Measurements from ENCODE around the gene TPGS2.

TPGS2 gene

GRCh38 chr18:36828157-36828629, 609 bp downstream of the TPGS2 start:
- H3K27ac ChIP-seq (ENCODE audit: low read length), result peak overlapping the region; percentile 50; the same call in 1 of the 2 replicates
- H3K9me2 ChIP-seq (replicated peaks; ENCODE audit: insufficient read depth, low read length), result no peaks in the 10 kb centered on the region
- no peaks in the 10 kb centered on the region for H4K20me1 ChIP-seq (ENCODE audit: insufficient read depth, low read length)
- no peaks in the 10 kb centered on the region for H3K27me3 ChIP-seq (replicated peaks; ENCODE audit: insufficient read depth, low read length)
- no peak for TF ChIP-seq EZH2phosphoT487 (IDR thresholded peaks at IDR 0.05; ENCODE audit: low read length)
- TF ChIP-seq, protein P1, sequence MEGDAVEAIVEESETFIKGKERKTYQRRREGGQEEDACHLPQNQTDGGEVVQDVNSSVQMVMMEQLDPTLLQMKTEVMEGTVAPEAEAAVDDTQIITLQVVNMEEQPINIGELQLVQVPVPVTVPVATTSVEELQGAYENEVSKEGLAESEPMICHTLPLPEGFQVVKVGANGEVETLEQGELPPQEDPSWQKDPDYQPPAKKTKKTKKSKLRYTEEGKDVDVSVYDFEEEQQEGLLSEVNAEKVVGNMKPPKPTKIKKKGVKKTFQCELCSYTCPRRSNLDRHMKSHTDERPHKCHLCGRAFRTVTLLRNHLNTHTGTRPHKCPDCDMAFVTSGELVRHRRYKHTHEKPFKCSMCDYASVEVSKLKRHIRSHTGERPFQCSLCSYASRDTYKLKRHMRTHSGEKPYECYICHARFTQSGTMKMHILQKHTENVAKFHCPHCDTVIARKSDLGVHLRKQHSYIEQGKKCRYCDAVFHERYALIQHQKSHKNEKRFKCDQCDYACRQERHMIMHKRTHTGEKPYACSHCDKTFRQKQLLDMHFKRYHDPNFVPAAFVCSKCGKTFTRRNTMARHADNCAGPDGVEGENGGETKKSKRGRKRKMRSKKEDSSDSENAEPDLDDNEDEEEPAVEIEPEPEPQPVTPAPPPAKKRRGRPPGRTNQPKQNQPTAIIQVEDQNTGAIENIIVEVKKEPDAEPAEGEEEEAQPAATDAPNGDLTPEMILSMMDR (IDR thresholded peaks at IDR 0.05; ENCODE audit: low read length), result no peak
- no peak for TF ChIP-seq EZH2 (optimal IDR thresholded peaks at IDR 0.05; ENCODE audit: low read depth, low read length)
- H3K4me2 ChIP-seq (ENCODE audit: low read depth, low read length), result peak overlapping the region; percentile 83
- peaks cover 22% of the 10 kb centered on the region for H3K4me1 ChIP-seq (ENCODE audit: low read length)
- H3K9ac ChIP-seq (ENCODE audit: low read length), result peak overlapping the region; percentile 65
- H3K79me2 ChIP-seq (ENCODE audit: low read length), result peaks cover 36% of the 10 kb centered on the region
- no peaks in the 10 kb centered on the region for H3K9me3 ChIP-seq (replicated peaks; ENCODE audit: insufficient read depth, low read length)
- DNase-seq, result peak; percentile 12
- H2AFZ ChIP-seq (ENCODE audit: low read length), result peak overlapping the region; percentile 99
- no peaks in the 10 kb centered on the region for H3K36me3 ChIP-seq (replicated peaks; ENCODE audit: insufficient read depth, low read length)
- H3F3A ChIP-seq (ENCODE audit: insufficient read depth, low read length), result no peaks in the 10 kb centered on the region
- H3K4me3 ChIP-seq (ENCODE audit: low read length), result peak overlapping the region; percentile 100

GRCh38 chr18:36826556-36826955, 2.2 kb downstream of the TPGS2 start:
- no peaks in the 10 kb centered on the region for H3K27me3 ChIP-seq (replicated peaks; ENCODE audit: insufficient read depth, low read length)
- DNase-seq, result no peak
- no peaks in the 10 kb centered on the region for H4K20me1 ChIP-seq (ENCODE audit: insufficient read depth, low read length)
- H3K9me3 ChIP-seq (replicated peaks; ENCODE audit: insufficient read depth, low read length), result no peaks in the 10 kb centered on the region
- no peaks in the 10 kb centered on the region for H3K9me2 ChIP-seq (replicated peaks; ENCODE audit: insufficient read depth, low read length)
- TF ChIP-seq, protein P1 (IDR thresholded peaks at IDR 0.05; ENCODE audit: low read length), result no peak
- TF ChIP-seq EZH2 (optimal IDR thresholded peaks at IDR 0.05; ENCODE audit: low read depth, low read length) (no peak), EZH2phosphoT487 (IDR thresholded peaks at IDR 0.05; ENCODE audit: low read length) (no peak)
- H3F3A ChIP-seq (ENCODE audit: insufficient read depth, low read length), result no peaks in the 10 kb centered on the region
- no peak overlapping the region for H3K9ac ChIP-seq (ENCODE audit: low read length)
- H3K36me3 ChIP-seq (replicated peaks; ENCODE audit: insufficient read depth, low read length), result no peaks in the 10 kb centered on the region
- H3K4me1 ChIP-seq (ENCODE audit: low read length), result peaks cover 22% of the 10 kb centered on the region
- no peak overlapping the region for H2AFZ ChIP-seq (ENCODE audit: low read length)
- H3K79me2 ChIP-seq (ENCODE audit: low read length), result peaks cover 36% of the 10 kb centered on the region
- H3K4me3 ChIP-seq (ENCODE audit: low read length), result no peak overlapping the region
- H3K27ac ChIP-seq (ENCODE audit: low read length), result no peak overlapping the region
- no peak overlapping the region for H3K4me2 ChIP-seq (ENCODE audit: low read depth, low read length)

DNA sequence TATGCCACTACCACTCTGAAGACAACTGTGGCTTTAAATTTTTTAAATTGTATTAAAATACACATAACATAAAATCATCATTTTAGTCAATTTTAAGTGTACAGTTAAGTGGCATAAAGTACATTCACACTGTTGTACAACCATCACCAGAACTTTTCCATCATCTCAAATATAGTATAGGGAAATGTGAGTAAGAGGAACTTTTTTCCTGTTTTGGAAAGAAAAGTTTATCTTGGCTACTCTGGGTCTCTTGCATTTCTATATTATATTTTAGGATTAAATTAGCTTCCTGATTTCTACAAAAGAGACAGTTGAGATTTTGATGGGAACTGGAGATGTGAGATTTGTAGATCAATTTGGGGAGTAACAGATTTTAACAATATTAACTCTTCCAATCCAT, 3.3 kb downstream of the TPGS2 start:
- Histone ChIP-seq H3K4me2 (ENCODE audit: low read depth, low read length) (no peak overlapping the region), H3K9me3 (replicated peaks; ENCODE audit: insufficient read depth, low read length) (no peaks in the 10 kb centered on the region), H3K9ac (ENCODE audit: low read length) (no peak overlapping the region), H3K4me1 (ENCODE audit: low read length) (peaks cover 18% of the 10 kb centered on the region), H3K4me3 (ENCODE audit: low read length) (no peak overlapping the region), H3K79me2 (ENCODE audit: low read length) (peaks cover 31% of the 10 kb centered on the region), H3K27ac (ENCODE audit: low read length) (no peak overlapping the region), H3K27me3 (replicated peaks; ENCODE audit: insufficient read depth, low read length) (no peaks in the 10 kb centered on the region), H4K20me1 (ENCODE audit: insufficient read depth, low read length) (no peaks in the 10 kb centered on the region), H3F3A (ENCODE audit: insufficient read depth, low read length) (no peaks in the 10 kb centered on the region), H3K36me3 (replicated peaks; ENCODE audit: insufficient read depth, low read length) (no peaks in the 10 kb centered on the region), H2AFZ (ENCODE audit: low read length) (no peak overlapping the region), H3K9me2 (replicated peaks; ENCODE audit: insufficient read depth, low read length) (no peaks in the 10 kb centered on the region)
- DNase-seq, result no peak
- no peak for TF ChIP-seq EZH2 (optimal IDR thresholded peaks at IDR 0.05; ENCODE audit: low read depth, low read length)
- TF ChIP-seq, protein P1 (IDR thresholded peaks at IDR 0.05; ENCODE audit: low read length), result no peak
- no peak for TF ChIP-seq EZH2phosphoT487 (IDR thresholded peaks at IDR 0.05; ENCODE audit: low read length)
